Endothelial cell (in vitro differentiated cells): Measurements from ENCODE around the gene TMEM88. TPM values are rescaled to one million over a fixed set of nuclear protein-coding genes. Genes with fewer than 3 reads are reported as not detected.

Experiments used
- DNase-seq: peaks from one replicate; pipeline ENCODE4 v3.0.0; 2021; ENCODE audit warnings: low spot score
- H3K27ac Mint-ChIP-seq: one replicate; pipeline ENCODE4 v1.8.0; 2021; ENCODE audit warnings: mixed read lengths, inconsistent platforms; ENCODE audit not compliant: unreplicated experiment
- H3K27me3 Mint-ChIP-seq: one replicate; pipeline ENCODE4 v1.8.0; 2021; ENCODE audit warnings: mild to moderate bottlenecking, moderate library complexity, mixed read lengths, inconsistent platforms; ENCODE audit not compliant: unreplicated experiment
- H3K36me3 Mint-ChIP-seq: one replicate; pipeline ENCODE4 v1.8.0; 2021; ENCODE audit warnings: mild to moderate bottlenecking, low read depth, mixed read lengths, inconsistent platforms; ENCODE audit not compliant: unreplicated experiment
- H3K4me1 Mint-ChIP-seq: one replicate; pipeline ENCODE4 v1.8.0; 2021; ENCODE audit warnings: mild to moderate bottlenecking, mixed read lengths, inconsistent platforms; ENCODE audit not compliant: unreplicated experiment
- H3K4me3 Mint-ChIP-seq: one replicate; pipeline ENCODE4 v1.8.0; 2021; ENCODE audit warnings: mild to moderate bottlenecking, mixed read lengths, inconsistent platforms; ENCODE audit not compliant: unreplicated experiment
- H3K9me3 Mint-ChIP-seq: one replicate; pipeline ENCODE4 v1.8.0; 2021; ENCODE audit warnings: mixed read lengths, inconsistent platforms; ENCODE audit not compliant: unreplicated experiment
- total RNA-seq: library from RNA; stranded (reverse); fragmentation: NEBNext Ultra II Directional; extraction: Animal tissue kit (Norgen Biotek cat#: 25700); gene quantifications from one replicate; pipeline ENCODE4 v1.2.1, GENCODE V29; 2021; ENCODE audit not compliant: unreplicated experiment
- TF ChIP-seq, protein P1 (sequence below): fragments of 200-600 bp; sonication (generic); IDR thresholded peaks from one replicate; pipeline ENCODE4 v1.5.0; 2021; ENCODE audit warnings: antibody characterized with exemption; ENCODE audit not compliant: unreplicated experiment

The TMEM88 gene
- total RNA-seq, 1 donor from 2014 or later = 13.6 TPM

DNA sequence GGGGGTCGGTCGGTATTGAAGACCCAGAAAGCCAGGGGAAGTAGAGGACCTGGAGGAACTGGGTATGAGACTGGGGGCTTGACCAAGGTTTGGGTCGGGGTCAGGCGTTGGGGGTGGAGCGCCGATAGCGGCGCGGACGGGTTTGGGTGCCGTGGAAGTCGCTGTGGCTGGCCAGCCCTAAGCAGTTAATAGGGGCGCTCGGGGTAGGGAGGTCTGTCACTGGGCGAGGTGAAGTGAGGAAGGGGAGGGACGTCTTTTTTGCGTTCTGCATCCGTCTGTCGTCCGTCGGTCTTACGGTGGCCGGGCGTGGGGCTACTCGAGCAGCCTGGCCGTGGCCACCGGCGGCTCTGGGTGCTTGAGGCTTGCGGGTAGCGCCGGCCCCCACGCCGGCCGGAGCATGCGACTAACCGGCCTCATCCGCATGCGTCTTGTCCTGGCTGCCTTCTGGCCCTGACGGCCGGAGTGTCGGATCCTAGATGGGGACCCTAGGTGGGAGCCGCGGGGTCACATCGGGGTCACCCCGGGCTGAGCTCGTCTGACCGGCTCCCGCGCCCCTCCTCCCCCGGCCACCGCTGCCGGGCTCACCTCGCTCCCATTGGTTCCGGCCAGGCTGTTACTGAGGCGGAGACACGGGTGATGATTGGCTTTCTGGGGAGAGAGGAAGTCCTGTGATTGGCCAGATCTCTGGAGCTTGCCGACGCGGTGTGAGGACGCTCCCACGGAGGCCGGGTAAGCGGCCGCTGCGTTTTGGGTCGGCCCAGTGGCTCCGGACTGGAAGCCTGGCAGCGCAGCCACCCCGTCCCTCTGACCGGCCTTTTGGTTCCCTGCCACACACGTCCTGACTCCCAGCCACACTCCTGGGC is 10.3 kb upstream of the TMEM88 start:
- Mint-ChIP-seq H3K9me3 (no peaks in the 10 kb centered on the region), H3K36me3 (peaks cover 27% of the 10 kb centered on the region), H3K4me3 (peak overlapping the region; percentile 99), H3K27ac (peak overlapping the region; percentile 99), H3K27me3 (peaks cover 17% of the 10 kb centered on the region), H3K4me1 (peaks cover 31% of the 10 kb centered on the region)
- TF ChIP-seq, protein P1, sequence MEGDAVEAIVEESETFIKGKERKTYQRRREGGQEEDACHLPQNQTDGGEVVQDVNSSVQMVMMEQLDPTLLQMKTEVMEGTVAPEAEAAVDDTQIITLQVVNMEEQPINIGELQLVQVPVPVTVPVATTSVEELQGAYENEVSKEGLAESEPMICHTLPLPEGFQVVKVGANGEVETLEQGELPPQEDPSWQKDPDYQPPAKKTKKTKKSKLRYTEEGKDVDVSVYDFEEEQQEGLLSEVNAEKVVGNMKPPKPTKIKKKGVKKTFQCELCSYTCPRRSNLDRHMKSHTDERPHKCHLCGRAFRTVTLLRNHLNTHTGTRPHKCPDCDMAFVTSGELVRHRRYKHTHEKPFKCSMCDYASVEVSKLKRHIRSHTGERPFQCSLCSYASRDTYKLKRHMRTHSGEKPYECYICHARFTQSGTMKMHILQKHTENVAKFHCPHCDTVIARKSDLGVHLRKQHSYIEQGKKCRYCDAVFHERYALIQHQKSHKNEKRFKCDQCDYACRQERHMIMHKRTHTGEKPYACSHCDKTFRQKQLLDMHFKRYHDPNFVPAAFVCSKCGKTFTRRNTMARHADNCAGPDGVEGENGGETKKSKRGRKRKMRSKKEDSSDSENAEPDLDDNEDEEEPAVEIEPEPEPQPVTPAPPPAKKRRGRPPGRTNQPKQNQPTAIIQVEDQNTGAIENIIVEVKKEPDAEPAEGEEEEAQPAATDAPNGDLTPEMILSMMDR = no peak
- DNase-seq = peak; percentile 83

DNA sequence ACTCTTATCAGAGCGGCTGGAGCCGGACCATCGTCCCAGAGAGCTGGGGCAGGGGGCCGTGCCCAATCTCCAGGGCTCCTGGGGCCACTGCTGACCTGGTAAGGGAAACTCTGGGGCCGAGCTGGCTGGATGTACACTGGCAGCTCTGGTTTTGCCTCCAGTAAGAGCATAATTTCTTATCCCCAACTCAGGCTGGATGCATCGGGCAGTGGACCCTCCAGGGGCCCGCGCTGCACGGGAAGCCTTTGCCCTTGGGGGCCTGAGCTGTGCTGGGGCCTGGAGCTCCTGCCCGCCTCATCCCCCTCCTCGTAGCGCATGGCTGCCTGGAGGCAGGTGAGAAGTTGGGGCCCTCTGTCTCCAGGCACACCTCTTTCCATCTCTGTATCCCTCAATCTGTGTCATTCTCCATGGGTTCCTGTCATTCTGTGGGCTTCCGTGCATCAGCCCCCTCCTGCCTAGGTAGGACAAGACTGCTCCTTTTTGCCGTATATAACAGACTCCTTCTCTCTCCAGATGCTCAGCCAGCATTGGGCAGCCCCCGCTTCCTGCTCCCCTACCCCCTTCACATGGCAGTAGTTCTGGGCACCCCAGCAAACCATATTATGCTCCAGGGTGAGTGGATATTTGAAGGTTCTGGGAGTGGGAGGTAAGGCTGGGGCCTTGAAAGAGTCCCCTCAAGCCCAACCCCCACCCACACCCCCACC is 9.4 kb upstream of the TMEM88 start:
- Mint-ChIP-seq H3K27me3 (peaks cover 17% of the 10 kb centered on the region), H3K4me1 (peaks cover 21% of the 10 kb centered on the region), H3K36me3 (peaks cover 31% of the 10 kb centered on the region), H3K9me3 (no peaks in the 10 kb centered on the region), H3K4me3 (peak overlapping the region; percentile 67), H3K27ac (peak overlapping the region; percentile 57)
- TF ChIP-seq, protein P1 = no peak
- DNase-seq = no peak

DNA sequence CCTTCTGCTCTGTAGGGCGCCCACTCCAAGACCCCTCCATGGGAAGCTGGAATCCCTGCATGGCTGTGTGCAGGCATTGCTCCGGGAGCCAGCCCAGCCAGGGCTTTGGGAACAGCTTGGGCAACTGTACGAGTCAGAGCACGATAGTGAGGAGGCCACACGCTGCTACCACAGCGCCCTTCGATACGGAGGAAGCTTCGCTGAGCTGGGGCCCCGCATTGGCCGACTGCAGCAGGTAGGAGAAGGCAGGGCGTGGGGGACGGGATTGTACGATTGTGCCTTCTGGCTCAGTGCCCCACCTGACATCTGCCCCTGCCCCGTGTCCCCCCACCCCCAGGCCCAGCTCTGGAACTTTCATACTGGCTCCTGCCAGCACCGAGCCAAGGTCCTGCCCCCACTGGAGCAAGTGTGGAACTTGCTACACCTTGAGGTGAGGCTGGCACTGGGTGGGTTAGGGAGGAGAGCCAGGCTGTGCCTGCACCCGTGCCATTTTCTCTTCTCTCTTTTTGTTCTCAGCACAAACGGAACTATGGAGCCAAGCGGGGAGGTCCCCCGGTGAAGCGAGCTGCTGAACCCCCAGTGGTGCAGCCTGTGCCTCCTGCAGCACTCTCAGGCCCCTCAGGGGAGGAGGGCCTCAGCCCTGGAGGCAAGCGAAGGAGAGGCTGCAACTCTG is 8.7 kb upstream of the TMEM88 start:
- Mint-ChIP-seq H3K9me3 (no peaks in the 10 kb centered on the region), H3K27ac (no peak overlapping the region), H3K4me1 (peaks cover 14% of the 10 kb centered on the region), H3K4me3 (no peak overlapping the region), H3K36me3 (peaks cover 27% of the 10 kb centered on the region), H3K27me3 (peaks cover 17% of the 10 kb centered on the region)
- no peak for DNase-seq
- TF ChIP-seq, protein P1 = no peak

DNA sequence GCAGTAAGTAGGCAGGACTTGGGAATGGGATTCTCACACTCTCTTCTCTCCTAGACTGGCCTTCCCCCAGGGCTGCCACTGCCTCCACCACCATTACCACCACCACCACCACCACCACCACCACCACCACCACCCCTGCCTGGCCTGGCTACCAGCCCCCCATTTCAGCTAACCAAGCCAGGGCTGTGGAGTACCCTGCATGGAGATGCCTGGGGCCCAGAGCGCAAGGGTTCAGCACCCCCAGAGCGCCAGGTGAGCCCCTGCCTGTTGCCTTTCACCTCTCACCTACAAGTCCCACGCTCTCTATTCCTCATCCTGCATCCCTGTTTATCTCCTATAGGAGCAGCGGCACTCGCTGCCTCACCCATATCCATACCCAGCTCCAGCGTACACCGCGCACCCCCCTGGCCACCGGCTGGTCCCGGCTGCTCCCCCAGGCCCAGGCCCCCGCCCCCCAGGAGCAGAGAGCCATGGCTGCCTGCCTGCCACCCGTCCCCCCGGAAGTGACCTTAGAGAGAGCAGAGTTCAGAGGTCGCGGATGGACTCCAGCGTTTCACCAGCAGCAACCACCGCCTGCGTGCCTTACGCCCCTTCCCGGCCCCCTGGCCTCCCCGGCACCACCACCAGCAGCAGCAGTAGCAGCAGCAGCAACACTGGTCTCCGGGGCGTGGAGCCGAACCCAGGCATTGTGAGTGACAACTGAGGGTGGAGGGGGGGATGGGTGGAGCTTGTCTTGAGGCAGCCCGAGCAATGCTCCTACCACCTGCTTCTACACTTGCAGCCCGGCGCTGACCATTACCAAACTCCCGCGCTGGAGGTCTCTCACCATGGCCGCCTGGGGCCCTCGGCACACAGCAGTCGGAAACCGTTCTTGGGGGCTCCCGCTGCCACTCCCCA is 7.9 kb upstream of the TMEM88 start:
- H3K36me3 Mint-ChIP-seq = peaks cover 26% of the 10 kb centered on the region
- H3K27ac Mint-ChIP-seq = no peak overlapping the region
- peaks cover 14% of the 10 kb centered on the region for H3K27me3 Mint-ChIP-seq
- no peak overlapping the region for H3K4me3 Mint-ChIP-seq
- no peak for DNase-seq
- no peaks in the 10 kb centered on the region for H3K9me3 Mint-ChIP-seq
- TF ChIP-seq, protein P1 = no peak
- peaks cover 11% of the 10 kb centered on the region for H3K4me1 Mint-ChIP-seq
